Measurements from ENCODE around the gene MMRN2.

MMRN2 gene

GRCh38 chr10:86970162-86970981 is 13.0 kb upstream of the MMRN2 start:
- DNase-seq (ENCODE audit: low read depth) = no peak

- no peak for DNase-seq (ENCODE audit: low read depth)
Measured at GRCh38 chr10:86969421-86970041, 12.1 kb upstream of the MMRN2 start.

- no peak for DNase-seq (ENCODE audit: low read depth)
Measured at GRCh38 chr10:86968994-86969355, 11.6 kb upstream of the MMRN2 start.

DNA sequence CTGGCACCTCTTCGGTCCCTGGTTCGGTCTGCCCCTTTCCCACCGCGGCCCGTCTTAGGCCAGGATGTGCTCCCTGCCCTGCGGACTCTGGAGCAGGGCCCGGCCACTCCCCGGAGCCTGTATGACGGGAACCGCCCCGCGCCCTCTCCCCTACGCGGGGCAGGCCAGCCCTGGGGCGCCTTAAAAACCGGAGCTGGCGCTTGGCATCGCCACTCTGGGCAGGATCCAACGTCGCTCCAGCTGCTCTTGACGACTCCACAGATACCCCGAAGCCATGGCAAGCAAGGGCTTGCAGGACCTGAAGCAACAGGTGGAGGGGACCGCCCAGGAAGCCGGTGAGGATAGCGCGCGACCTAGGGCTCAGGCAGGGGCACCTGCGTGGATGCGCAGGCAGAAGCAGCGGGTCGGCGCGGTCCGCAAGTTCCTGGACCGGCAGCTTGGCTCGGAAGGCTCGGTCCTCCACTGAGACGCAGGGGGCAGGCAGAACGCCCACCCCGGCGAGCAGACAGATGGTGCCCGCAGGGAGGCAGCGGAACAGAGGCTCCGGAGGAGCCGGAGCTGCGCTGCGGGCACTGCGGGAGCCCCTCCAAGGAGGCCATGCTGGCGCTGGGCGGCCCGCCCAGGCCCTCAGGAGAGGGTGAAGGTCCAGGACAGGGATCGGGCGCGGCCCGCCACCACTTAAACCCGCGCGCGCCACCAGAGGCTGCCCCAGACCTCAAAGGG is 11.0 kb upstream of the MMRN2 start, which contains the start of gene ADIRF:
Gene ADIRF, plus strand, starts transcription at position 212 of the 723 bp plus-strand sequence. Its CDS starts 63 bp downstream, at position 275.
- DNase-seq (ENCODE audit: low read depth) = no peak

DNA sequence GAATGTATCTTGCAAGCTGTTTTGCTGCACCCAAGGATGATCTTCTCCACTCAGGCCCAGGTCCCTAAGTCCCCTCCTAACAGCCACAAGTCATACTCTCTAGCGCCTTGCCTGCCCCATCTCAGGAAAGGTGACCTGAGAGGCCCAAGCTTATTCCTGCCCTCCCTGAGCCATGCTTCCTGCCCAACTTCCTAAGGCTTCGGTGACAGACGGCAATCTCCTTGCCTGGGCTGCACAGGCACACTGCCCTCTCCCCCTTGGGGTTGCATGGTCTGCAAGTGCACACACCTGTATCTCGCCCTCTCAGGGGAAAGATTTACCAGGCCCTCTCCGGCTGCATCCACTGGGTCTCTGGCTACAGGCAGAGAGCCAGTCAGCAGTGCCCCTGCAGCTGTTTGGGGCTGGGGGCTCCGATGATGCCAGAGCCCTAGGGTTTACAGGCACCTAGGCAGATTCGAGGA is 10.1 kb upstream of the MMRN2 start:
- no peak for DNase-seq (ENCODE audit: low read depth)

DNA sequence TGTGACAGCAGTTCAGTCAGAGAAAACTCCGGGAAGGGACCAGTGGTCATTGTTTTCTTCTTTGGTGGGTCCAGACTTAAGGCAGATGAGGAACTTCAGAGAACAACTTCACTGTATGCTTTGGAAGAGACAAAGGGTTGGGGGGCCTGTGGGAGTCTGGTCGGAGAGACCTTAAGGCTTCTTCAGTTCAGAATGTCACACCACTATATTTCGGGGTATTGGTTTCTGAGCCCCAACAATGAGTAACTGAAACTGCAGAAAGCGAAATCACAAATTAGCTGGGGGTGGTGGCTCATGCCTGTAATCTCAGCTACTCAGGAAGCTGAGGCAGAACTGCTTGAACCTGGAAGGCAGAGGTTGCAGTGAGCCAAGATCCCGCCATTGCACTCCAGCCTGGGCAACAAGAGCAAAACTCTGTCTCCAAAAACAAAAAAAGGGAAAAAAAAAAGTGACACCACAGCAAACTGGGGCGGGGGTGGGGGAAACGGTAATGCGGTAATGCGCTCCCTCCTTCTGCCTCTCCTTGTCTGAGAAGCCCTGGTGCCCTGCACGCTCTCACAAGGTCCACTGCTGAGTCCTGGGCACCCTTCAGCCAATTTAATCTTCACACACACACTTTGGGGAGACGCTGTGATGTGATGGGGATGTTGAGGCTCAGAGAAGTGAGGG is 8.7 kb upstream of the MMRN2 start:
- no peak for DNase-seq (ENCODE audit: low read depth)

- DNase-seq (ENCODE audit: low read depth) = no peak
Measured at GRCh38 chr10:86964847-86965190, 7.4 kb upstream of the MMRN2 start.

DNA sequence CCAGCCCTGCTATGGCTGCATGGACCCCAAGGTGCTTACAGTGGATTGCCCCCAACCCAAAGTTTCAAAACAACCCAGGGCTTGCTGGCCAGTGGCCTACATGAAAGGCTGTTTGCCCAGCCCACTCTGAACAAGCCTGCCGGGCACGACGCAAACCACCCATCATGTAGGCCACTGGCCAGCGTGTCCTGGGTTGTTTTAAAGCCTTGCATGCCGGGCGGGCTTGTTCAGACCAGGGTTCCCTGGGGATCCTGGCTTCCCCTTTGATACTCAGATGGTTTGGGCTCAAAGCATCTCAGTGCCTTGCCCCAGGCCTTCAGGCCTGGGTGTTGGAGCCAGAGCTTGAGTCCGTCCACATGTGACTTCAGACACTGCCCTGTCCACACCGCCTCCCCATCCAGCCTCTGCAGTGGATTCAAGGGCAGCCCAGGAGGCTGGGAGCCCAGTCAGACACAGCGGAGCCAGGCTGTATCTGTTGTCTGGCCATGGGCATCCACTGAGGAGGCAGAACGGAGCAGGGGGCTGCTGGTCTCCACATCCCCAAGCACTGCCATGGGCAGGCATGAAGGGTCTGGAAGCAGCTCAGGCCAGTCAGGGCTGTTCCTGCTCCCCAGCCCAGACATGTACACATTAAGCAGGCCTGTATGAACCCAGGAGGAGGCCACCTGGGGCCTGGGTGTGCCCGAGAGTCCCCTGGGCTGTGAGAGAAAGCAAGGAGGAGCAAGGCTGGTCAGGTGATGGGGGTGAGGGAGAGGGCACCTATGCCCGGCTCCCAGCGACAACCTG is 6.8 kb upstream of the MMRN2 start:
- DNase-seq (ENCODE audit: low read depth) = no peak

- no peak for DNase-seq (ENCODE audit: low read depth)
Measured at GRCh38 chr10:86963341-86963919, 6.0 kb upstream of the MMRN2 start.

DNA sequence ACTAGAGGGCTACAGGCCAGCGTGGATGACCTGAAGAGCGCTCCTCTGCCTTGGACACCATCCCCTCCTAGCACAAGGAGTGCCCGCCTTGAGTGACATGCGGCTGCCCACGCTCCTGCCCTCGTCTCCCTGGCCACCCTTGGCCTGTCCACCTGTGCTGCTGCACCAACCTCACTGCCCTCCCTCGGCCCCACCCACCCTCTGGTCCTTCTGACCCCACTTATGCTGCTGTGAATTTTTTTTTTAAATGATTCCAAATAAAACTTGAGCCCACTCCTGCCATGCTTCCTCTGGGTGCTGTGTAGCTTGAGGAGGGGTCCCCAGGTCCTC is 5.5 kb upstream of the MMRN2 start:
- DNase-seq (ENCODE audit: low read depth) = no peak

GRCh38 chr10:86962136-86962980 is 4.9 kb upstream of the MMRN2 start:
- no peak for DNase-seq (ENCODE audit: low read depth)

DNA sequence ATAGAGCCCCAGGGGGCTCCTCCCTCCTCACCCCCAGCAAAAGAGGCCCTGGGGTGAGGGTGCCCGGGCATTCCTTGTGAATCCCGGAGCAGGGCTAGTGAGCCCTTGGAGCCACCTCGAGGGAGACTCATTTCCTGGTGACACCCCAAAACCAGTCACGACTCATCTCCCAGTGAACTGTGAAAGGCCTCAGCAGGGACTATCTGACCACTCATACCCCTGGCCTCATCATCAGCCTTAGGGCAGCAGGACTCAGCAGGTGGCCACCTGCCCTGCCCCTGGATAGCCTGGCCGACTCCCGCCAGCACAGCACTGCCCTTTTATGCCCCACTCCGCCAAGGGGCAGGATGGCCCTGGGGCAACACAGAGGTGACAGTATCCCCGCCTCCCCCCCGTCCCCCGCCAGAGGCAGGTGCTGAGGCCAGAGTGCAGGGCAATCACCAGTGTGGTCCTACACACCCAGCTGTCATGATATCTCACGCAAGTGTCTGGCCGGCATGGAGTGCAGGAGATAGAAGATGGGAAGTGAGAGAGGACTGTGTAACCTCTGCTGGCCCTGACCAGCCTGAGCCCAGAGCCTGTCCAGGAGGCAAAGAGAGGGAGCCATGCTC is 4.2 kb upstream of the MMRN2 start:
- DNase-seq (ENCODE audit: low read depth) = no peak

DNA sequence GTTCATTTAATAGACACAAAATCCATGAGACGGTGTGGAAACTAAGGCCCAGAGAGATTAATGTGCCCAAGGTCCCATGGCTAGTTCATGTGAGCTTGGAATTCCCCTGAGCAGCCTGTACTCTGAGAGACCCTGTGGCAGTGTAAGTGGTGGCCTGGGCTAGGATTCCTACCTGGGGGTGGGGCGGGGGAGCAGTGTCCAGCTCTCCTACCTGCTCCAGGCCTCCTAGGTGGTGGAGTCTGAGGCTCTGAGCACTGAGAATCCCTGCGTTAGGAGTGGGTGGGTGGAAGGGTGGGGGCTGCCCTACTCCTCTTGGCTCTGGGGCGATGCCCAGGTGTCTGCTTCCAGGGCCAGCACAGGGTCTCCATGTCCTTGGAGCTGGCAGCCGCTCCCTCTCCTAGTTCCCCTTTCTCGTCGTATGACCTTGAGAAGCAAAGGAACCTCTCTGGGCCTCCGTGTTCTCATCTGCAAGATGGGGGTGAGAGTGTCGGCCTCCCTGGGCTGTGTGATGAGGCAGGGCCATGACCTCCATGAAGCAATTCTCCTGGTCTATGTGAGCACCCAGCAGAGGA is 3.5 kb upstream of the MMRN2 start:
- DNase-seq (ENCODE audit: low read depth) = no peak

- DNase-seq (ENCODE audit: low read depth) = no peak
Measured at GRCh38 chr10:86960003-86960862, 2.8 kb upstream of the MMRN2 start.

GRCh38 chr10:86959737-86960002 is 2.3 kb upstream of the MMRN2 start:
- DNase-seq (ENCODE audit: low read depth) = no peak

GRCh38 chr10:86958901-86959736 is 1.7 kb upstream of the MMRN2 start:
- no peak for DNase-seq (ENCODE audit: low read depth)

DNA sequence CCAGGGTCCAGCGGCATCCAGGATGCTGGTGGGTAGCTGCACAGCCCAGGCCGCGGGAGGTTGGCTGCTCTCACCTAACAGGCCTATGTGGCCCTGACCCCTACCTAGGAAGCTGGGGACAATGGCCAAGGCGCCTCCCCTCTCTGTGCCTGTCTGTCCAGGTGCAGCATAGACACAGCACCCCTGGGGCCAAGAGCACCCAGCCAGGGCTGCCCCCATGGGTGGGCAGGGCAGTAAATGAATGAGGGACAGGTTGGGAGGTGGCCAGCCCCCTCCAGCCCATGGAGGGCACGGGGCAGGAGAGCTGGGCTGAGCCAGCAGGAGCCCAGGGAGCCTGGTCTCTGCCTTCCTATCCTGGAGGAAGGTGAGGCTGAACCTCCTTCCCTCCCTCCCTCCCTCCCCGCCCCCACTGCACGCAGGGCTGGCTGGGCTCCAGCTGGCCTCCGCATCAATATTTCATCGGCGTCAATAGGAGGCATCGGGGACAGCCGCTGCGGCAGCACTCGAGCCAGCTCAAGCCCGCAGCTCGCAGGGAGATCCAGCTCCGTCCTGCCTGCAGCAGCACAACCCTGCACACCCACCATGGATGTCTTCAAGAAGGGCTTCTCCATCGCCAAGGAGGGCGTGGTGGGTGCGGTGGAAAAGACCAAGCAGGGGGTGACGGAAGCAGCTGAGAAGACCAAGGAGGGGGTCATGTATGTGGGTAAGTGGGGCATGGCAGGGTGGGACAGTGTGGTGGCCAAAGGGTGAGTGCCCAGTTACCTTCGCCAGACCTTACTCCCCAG is 893 bp upstream of the MMRN2 start, which contains the start of gene SNCG:
Gene SNCG, plus strand, starts transcription at position 484 of the 785 bp plus-strand sequence. Its CDS starts 99 bp downstream, at position 583.
- no peak for DNase-seq (ENCODE audit: low read depth)
